Nephron progenitor cell (in vitro differentiated cells): ENCODE data around the gene BCL11A.
"Not testable (repeated sequence)": the region's sequence is repeated elsewhere in the genome, so short reads cannot be mapped to it uniquely, and the experiment has no call there.

Source experiments
- DNase-seq: peaks from one replicate; pipeline ENCODE4 v3.0.0; 2021
- H3K27ac Mint-ChIP-seq: 2 replicates; pipeline ENCODE4 v1.8.0; 2021; ENCODE audit warnings: mild to moderate bottlenecking, moderate library complexity, mixed read lengths
- H3K27me3 Mint-ChIP-seq: 2 replicates; pipeline ENCODE4 v1.8.0; 2021; ENCODE audit warnings: mild to moderate bottlenecking, low read depth, mixed read lengths; ENCODE audit not compliant: poor library complexity
- H3K36me3 Mint-ChIP-seq: 2 replicates; pipeline ENCODE4 v1.8.0; 2021; ENCODE audit warnings: low read depth, mixed read lengths
- H3K4me1 Mint-ChIP-seq: 2 replicates; pipeline ENCODE4 v1.8.0; 2021; ENCODE audit warnings: mixed read lengths
- H3K4me3 Mint-ChIP-seq: 2 replicates; pipeline ENCODE4 v1.8.0; 2021; ENCODE audit warnings: mild to moderate bottlenecking, moderate library complexity, mixed read lengths
- H3K9me3 Mint-ChIP-seq: 2 replicates; pipeline ENCODE4 v1.8.0; 2021; ENCODE audit warnings: mild to moderate bottlenecking, moderate library complexity, mixed read lengths
- TF ChIP-seq, protein P1 (sequence below): fragments of 200-600 bp; sonication (generic); IDR thresholded peaks from 2 replicates; pipeline ENCODE4 v1.5.0; 2021; ENCODE audit warnings: antibody characterized with exemption

BCL11A gene

DNA sequence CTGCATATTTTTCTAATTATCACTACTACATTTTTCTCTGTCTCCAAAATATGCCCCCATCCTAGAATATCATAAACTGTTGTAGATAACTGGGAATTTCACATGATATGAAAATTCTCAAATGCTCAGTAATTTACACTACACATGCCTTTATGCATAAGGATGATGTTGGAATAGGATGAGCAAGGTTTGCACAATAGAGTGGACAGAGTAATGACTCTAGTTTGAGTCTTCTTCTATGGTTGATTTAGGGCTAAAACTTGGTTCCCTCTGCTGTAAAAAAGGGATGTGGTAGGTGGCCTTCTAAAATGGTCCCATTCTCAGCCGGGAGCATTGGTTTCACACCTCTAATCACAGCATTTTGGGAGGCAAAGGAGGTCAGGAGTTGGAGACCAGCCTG, 129.9 kb downstream of the BCL11A start:
- H3K36me3 Mint-ChIP-seq = no peaks in the 10 kb centered on the region
- TF ChIP-seq, protein P1, sequence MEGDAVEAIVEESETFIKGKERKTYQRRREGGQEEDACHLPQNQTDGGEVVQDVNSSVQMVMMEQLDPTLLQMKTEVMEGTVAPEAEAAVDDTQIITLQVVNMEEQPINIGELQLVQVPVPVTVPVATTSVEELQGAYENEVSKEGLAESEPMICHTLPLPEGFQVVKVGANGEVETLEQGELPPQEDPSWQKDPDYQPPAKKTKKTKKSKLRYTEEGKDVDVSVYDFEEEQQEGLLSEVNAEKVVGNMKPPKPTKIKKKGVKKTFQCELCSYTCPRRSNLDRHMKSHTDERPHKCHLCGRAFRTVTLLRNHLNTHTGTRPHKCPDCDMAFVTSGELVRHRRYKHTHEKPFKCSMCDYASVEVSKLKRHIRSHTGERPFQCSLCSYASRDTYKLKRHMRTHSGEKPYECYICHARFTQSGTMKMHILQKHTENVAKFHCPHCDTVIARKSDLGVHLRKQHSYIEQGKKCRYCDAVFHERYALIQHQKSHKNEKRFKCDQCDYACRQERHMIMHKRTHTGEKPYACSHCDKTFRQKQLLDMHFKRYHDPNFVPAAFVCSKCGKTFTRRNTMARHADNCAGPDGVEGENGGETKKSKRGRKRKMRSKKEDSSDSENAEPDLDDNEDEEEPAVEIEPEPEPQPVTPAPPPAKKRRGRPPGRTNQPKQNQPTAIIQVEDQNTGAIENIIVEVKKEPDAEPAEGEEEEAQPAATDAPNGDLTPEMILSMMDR = no peak
- H3K27me3 Mint-ChIP-seq = peaks cover 20% of the 10 kb centered on the region
- H3K9me3 Mint-ChIP-seq = peaks cover 13% of the 10 kb centered on the region
- H3K4me1 Mint-ChIP-seq = peaks cover 12% of the 10 kb centered on the region
- no peak for DNase-seq
- H3K4me3 Mint-ChIP-seq = no peak overlapping the region
- no peak overlapping the region for H3K27ac Mint-ChIP-seq

DNA sequence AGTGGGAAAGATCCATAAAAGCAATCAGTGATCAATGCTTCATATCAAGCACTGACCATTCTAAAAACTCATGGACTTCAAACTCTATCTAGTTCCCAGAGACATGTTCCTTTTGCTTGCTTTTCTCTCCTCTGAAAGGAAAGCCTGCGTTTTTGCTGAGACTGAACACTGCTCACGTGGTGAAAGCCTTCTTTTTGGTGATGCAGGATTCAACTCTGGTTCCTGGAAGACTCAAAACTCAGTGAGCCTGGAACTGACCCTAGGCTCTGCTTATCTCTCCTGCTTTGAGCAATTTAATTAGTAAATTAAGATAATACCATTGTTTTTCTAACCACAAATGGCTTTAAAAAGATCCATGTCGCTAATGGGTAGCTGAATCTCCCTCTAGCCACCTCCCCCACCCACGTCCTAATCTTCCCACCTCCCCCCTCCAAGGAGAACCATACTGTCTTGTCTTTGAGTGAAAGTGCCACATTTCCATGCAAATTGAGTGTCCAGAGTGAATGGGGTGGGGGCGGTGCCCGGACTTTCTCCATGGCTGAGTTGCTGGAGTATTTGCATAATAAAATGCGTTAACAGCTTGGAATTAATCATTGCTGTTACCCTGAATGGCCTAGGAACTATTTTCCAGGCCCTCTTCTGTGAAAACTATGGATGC, 130.5 kb downstream of the BCL11A start:
- Mint-ChIP-seq H3K27ac (no peak overlapping the region), H3K36me3 (no peaks in the 10 kb centered on the region), H3K9me3 (peaks cover 13% of the 10 kb centered on the region), H3K4me1 (peaks cover 17% of the 10 kb centered on the region), H3K4me3 (no peak overlapping the region), H3K27me3 (peaks cover 20% of the 10 kb centered on the region)
- DNase-seq = no peak
- TF ChIP-seq, protein P1 = no peak

DNA sequence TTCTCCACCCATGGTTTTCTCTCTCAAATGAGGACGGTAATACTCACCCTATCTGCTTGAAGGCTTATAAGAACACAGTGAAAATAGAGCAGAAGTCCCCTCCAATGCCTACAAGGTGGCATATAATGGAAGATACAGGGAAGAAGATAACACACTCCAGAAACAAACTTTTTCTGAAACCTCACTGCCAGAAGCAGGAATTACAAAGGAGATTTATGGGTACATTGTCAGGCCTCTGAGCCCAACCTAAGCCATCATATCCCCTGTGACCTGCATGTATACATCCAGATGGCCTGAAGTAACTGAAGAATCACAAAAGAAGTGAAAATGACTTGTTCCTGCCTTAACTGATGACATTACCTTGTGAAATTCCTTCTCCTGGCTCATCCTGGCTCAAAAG, 136.2 kb downstream of the BCL11A start:
- not testable (repeated sequence) for H3K36me3 Mint-ChIP-seq, DNase-seq, H3K4me3 Mint-ChIP-seq
- Mint-ChIP-seq H3K27ac (peak overlapping the region; percentile 69), H3K27me3 (peaks cover 20% of the 10 kb centered on the region), H3K9me3 (peaks cover 10% of the 10 kb centered on the region), H3K4me1 (peaks cover 57% of the 10 kb centered on the region)

DNA sequence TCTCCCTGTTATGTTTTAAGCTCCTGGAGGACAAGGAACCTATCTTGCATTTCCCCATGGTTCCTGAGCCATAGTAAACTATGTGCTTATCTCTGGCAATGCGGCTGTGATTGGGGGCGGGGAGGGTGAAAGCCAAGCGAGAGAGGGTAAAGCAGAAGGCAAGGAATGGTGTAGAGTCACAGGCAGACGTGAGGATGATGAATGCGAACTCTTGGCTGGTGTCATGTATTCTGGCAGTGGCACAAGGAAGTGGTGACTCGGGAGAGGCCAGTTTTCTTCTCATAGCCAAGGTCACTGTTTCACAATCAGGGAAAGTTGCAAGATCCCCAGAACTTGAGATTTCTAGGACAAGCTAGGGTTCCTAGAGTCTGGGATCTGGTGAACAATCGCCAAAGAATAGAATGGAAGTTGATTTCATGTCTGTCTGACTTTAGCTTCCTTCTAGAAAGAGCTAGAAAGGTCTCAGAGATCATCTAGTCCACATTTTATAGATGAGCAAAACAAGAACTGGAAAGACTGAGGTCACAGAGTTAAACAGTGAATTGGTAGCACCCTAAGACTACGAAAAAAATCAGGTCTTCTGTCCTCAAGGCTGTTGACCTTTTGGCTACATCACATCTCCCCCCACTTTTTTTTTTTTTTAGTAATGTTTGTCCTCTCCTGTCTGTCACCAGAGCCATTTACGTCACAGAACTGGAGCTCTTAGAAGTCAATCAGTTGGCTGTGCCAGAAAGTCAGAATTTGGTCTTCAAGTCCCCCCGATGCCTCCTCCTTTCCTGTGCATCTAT, 137.0 kb downstream of the BCL11A start:
- TF ChIP-seq, protein P1 = no peak
- H3K27me3 Mint-ChIP-seq = peaks cover 20% of the 10 kb centered on the region
- H3K4me3 Mint-ChIP-seq = no peak overlapping the region
- no peak overlapping the region for H3K27ac Mint-ChIP-seq
- peaks cover 64% of the 10 kb centered on the region for H3K4me1 Mint-ChIP-seq
- peaks cover 10% of the 10 kb centered on the region for H3K9me3 Mint-ChIP-seq
- no peak for DNase-seq
- peaks cover 4% of the 10 kb centered on the region for H3K36me3 Mint-ChIP-seq

DNA sequence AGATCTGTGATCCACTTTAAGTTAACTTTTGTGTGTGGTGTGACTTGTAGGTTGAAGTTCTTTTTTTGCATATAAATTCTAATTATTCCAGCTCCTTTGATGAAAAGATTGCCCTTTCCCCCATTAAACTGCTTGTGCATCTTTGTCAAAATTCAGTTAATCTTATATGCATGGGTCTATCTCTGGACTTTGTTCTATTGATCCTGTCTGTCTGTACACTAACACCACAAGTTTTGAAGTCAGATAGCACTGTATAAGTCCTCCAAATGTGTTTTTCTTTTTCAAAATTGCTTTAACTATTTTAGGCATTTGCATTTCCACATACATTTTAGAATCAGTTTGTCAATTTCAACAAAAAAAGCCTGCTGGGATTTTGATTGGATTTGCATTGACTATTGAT, 137.6 kb downstream of the BCL11A start:
- TF ChIP-seq, protein P1 = no peak
- DNase-seq = no peak
- H3K4me1 Mint-ChIP-seq = peaks cover 70% of the 10 kb centered on the region
- peaks cover 4% of the 10 kb centered on the region for H3K36me3 Mint-ChIP-seq
- H3K27ac Mint-ChIP-seq = no peak overlapping the region
- peaks cover 20% of the 10 kb centered on the region for H3K27me3 Mint-ChIP-seq
- H3K9me3 Mint-ChIP-seq = peaks cover 10% of the 10 kb centered on the region
- no peak overlapping the region for H3K4me3 Mint-ChIP-seq

DNA sequence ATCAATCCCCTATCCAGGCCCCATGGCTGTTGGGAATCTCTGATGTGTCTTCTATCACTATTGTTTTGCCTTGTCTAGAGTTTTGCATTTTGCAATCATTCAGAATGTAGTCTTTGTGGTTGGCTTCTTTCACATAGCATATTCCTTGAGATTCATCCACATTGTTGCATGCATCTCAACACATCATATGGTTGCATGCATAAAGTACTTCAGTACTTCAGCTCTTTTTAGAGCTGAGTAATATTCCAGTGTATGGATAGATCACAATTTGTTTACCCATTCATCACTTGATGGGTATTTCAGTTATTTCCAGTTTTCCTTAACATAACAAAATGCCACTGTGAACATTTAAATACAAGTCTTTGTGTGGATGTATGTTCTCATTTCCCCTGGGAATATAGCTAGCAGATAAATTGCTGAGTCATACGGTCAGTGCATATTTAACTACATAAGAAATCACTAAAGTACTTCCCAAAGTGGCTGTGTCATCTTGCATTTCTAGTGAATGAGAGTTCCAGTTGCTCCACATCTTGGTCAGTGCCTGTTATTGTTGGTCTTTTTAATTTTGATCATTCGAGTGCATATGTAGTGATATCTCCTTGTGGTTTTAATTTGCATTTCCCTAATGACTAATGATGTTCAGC, 138.8 kb downstream of the BCL11A start:
- DNase-seq = no peak
- TF ChIP-seq, protein P1 = no peak
- Mint-ChIP-seq H3K36me3 (peaks cover 4% of the 10 kb centered on the region), H3K9me3 (peaks cover 10% of the 10 kb centered on the region), H3K27me3 (peaks cover 25% of the 10 kb centered on the region), H3K4me1 (peaks cover 80% of the 10 kb centered on the region), H3K4me3 (no peak overlapping the region), H3K27ac (no peak overlapping the region)
